Stimulated activated naive B cell treated with anti-CD40 and anti-IgM and Interleukin-4, amounts not matched to agents 10 μg/mL and 1 μg/mL and 100 μg/mL, for 72 hours (primary cell): Measurements from ENCODE around the gene ABCG2.
"Not testable (repeated sequence)": the region's sequence is repeated elsewhere in the genome, so short reads cannot be mapped to it uniquely, and the experiment has no call there.

Experiments used
- ATAC-seq, 2 donors: fragments of 150-1000 bp; cut with Tn5 transposase; replicated peaks; 2 replicates each; pipeline ENCODE4 v1.10.0; 2021; ENCODE audit warnings: moderate library complexity in 1 of 2
- DNase-seq: peaks from one replicate; pipeline ENCODE4 v3.0.0; 2021
- H3K27ac Mint-ChIP-seq: one replicate; pipeline ENCODE4 v1.8.0; 2022; ENCODE audit warnings: mild to moderate bottlenecking, mixed read lengths
- H3K27me3 Mint-ChIP-seq, 2 donors: one replicate each; pipeline ENCODE4 v1.8.0; 2022; ENCODE audit warnings: mixed read lengths in 2 of 2
- H3K36me3 Mint-ChIP-seq, 2 donors: one replicate each; pipeline ENCODE4 v1.8.0; 2022; ENCODE audit warnings: mixed read lengths in 2 of 2, mild to moderate bottlenecking in 1 of 2
- H3K4me1 Mint-ChIP-seq, 2 donors: one replicate each; pipeline ENCODE4 v1.8.0; 2022; ENCODE audit warnings: mixed read lengths in 2 of 2, mild to moderate bottlenecking in 1 of 2
- H3K4me3 Mint-ChIP-seq, 2 donors: one replicate each; pipeline ENCODE4 v1.8.0; 2022; ENCODE audit warnings: mild to moderate bottlenecking in 2 of 2, mixed read lengths in 2 of 2, moderate library complexity in 1 of 2
- H3K9me3 Mint-ChIP-seq, 2 donors: one replicate each; pipeline ENCODE4 v1.8.0; 2022; ENCODE audit warnings: mixed read lengths in 2 of 2, mild to moderate bottlenecking in 1 of 2

ABCG2 gene

DNA sequence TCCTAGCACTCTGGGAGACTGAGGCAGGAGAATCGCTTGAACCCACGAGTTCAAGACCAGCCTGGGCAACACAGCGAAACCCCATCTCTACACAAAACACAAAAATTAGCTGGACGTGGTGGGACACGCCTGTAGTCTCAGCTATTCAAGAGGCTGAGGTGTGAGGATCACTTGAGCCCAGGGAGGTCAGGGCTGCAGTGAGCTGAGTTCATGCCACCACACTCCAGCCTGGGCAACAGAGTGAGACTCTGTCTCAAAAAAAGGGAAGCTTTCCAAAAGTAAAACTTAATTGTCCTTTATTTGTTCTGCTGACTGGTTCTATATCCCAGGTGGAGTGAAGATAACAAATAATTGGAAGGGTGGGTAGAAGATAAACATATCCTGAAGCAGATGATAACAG lies 45.6 kb downstream of the ABCG2 start:
- Mint-ChIP-seq H3K27ac (no peak overlapping the region), H3K36me3 (no peaks in the 10 kb centered on the region), H3K4me3 (no peak overlapping the region), H3K4me1 (peaks cover 5 to 9% of the 10 kb centered on the region in 2 donors), H3K27me3 (no peaks in the 10 kb centered on the region), H3K9me3 (no peaks in the 10 kb centered on the region)
- no peak for ATAC-seq
- no peak for DNase-seq

GRCh38 chr4:88110826-88111225 lies 47.6 kb downstream of the ABCG2 start:
- no peak for DNase-seq
- H3K36me3 Mint-ChIP-seq: no peaks in the 10 kb centered on the region
- peaks cover 7% of the 10 kb centered on the region in 2 donors for H3K4me1 Mint-ChIP-seq
- H3K27ac Mint-ChIP-seq: no peak overlapping the region
- no peaks in the 10 kb centered on the region for H3K27me3 Mint-ChIP-seq
- H3K4me3 Mint-ChIP-seq: no peak overlapping the region
- H3K9me3 Mint-ChIP-seq: no peaks in the 10 kb centered on the region
- no peak for ATAC-seq

DNA sequence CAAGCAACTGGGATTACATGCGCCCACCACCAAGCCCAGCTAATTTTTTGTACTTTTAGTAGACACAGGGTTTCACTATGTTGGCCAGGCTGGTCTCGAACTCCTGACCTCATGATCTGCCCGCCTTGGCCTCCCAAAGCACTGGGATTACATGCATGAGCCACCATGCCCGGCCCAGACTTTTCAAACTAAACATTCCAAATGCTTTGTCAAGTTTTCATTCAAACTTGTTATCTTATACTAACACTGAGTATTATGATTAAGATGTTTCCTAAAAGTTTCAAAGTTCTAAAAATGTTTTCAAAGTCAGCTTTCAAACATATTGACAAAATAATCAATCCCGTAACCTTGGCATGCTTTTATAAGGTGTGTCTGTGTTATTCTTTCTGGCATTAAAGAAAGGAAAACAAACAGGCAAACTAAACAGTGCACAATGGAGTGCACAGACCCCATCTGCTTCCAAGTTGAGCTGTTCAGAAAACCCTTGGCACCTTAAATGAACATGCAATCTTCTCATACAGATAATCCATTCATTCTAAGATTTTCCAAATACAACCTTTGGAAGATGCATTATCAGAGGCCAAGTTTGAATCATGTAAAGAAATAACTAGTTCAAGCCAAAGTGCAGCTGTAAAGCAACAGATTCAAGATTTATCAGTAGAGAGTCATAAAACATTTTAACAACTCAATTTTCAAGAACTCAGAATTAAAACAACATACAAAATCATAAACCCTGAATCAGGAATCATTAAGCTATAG lies 49.1 kb downstream of the ABCG2 start:
- no peaks in the 10 kb centered on the region for H3K27me3 Mint-ChIP-seq
- H3K4me3 Mint-ChIP-seq: no peak overlapping the region
- peaks cover 0 to 2% of the 10 kb centered on the region in 2 donors for H3K4me1 Mint-ChIP-seq
- ATAC-seq (no peak), DNase-seq (no peak)
- no peaks in the 10 kb centered on the region for H3K36me3 Mint-ChIP-seq
- no peaks in the 10 kb centered on the region for H3K9me3 Mint-ChIP-seq
- no peak overlapping the region for H3K27ac Mint-ChIP-seq

DNA sequence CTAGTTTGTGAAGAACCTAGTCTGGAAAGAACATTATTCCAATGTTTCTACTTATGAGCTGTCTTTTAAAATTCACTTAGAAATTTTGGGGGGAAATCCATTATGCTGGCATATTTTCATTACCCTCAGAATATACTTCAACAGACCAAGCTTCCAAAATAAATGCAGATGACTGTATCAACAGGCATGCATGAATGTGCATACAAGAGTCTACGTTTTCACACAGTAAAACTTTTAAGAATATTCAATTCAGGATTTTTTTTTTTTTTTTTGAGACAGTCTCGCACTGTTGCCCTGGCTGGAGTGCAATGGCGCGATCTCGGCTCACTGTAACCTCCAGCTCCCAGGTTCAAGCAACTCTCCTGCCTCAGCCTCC lies 49.7 kb downstream of the ABCG2 start:
- peaks cover 0 to 2% of the 10 kb centered on the region in 2 donors for H3K4me1 Mint-ChIP-seq
- no peaks in the 10 kb centered on the region for H3K9me3 Mint-ChIP-seq
- no peak overlapping the region for H3K4me3 Mint-ChIP-seq
- H3K27me3 Mint-ChIP-seq: no peaks in the 10 kb centered on the region
- DNase-seq (no peak), ATAC-seq (no peak)
- no peaks in the 10 kb centered on the region for H3K36me3 Mint-ChIP-seq
- no peak overlapping the region for H3K27ac Mint-ChIP-seq

DNA sequence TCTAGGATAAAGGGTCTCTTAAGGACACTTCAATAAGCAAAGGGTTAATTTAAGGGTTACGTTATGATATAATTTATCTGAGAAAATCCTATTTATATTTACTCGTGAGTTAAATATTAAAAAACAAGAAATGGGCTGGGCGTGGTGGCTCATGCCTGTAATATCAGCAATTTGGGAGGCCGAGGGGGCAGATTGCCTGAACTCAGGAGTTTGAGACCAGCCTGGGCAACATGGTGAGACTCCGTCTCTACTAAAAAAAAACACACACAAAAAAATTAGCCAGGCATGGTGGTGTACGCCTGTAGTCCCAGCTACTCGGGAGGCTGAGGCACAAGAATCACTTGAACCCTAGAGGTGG lies 50.4 kb downstream of the ABCG2 start:
- not testable (repeated sequence) for H3K4me1 Mint-ChIP-seq, H3K9me3 Mint-ChIP-seq, H3K27me3 Mint-ChIP-seq, H3K36me3 Mint-ChIP-seq, H3K4me3 Mint-ChIP-seq, H3K27ac Mint-ChIP-seq, ATAC-seq, DNase-seq

- Mint-ChIP-seq H3K9me3 (no peaks in the 10 kb centered on the region), H3K4me3 (no peak overlapping the region), H3K27me3 (no peaks in the 10 kb centered on the region), H3K27ac (no peak overlapping the region), H3K36me3 (no peaks in the 10 kb centered on the region), H3K4me1 (peaks cover 0 to 2% of the 10 kb centered on the region in 2 donors)
- no peak for DNase-seq
- no peak for ATAC-seq
Observed at GRCh38 chr4:88107406-88108107, 50.9 kb downstream of the ABCG2 start.

DNA sequence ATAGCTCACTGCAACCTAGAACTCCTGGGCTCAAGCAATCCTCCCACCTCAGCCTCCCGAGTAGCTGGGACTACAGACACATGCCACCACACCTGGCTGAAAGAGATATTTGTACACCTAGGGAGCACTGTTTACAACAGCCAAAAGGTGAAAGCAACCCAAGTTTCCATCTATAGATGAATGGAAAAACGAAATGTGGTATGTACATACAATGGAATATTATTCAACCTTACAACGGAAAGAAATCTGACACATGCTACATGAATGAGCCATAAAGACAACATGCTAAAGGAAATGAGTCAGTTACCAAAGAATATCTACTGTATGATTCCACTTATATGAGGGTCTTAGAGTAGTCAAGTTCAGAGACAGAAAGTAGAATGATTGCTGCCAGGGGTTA lies 52.2 kb downstream of the ABCG2 start:
- Mint-ChIP-seq H3K9me3 (no peaks in the 10 kb centered on the region), H3K27ac (no peak overlapping the region), H3K4me3 (no peak overlapping the region), H3K27me3 (no peaks in the 10 kb centered on the region), H3K36me3 (no peaks in the 10 kb centered on the region), H3K4me1 (peaks cover 2% of the 10 kb centered on the region in 2 donors)
- DNase-seq (no peak), ATAC-seq (no peak)

GRCh38 chr4:88104902-88105610 lies 53.4 kb downstream of the ABCG2 start:
- ATAC-seq (no peak), DNase-seq (no peak)
- H3K36me3 Mint-ChIP-seq: no peaks in the 10 kb centered on the region
- no peaks in the 10 kb centered on the region for H3K27me3 Mint-ChIP-seq
- no peak overlapping the region for H3K27ac Mint-ChIP-seq
- H3K4me1 Mint-ChIP-seq: peaks cover 4 to 6% of the 10 kb centered on the region in 2 donors
- H3K4me3 Mint-ChIP-seq: no peak overlapping the region
- no peaks in the 10 kb centered on the region for H3K9me3 Mint-ChIP-seq

- H3K27ac Mint-ChIP-seq: no peak overlapping the region
- H3K27me3 Mint-ChIP-seq: peaks cover 0 to 4% of the 10 kb centered on the region in 2 donors
- ATAC-seq (no peak), DNase-seq (no peak)
- H3K36me3 Mint-ChIP-seq: no peaks in the 10 kb centered on the region
- peaks cover 6% of the 10 kb centered on the region in 2 donors for H3K4me1 Mint-ChIP-seq
- H3K9me3 Mint-ChIP-seq: no peaks in the 10 kb centered on the region
- H3K4me3 Mint-ChIP-seq: no peak overlapping the region
Observed at GRCh38 chr4:88102026-88102425, 56.4 kb downstream of the ABCG2 start.

DNA sequence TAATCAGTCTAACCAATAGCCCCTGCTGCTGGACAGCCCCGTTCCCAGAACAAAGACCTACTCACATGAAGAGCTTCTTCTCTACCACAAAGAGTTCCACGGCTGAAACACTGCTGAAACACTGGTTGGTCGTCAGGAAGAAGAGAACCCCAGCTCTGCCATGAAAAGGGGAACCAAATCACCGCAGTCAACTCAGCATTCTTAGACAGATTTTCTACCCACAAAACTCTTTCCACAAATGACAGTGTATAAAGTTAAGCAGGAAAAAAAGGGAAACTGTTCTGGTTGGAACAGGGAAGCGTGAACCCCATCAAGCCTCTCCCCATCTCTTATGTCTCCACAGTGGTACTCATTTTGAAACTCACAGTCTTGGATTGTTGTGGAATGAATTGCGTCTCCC lies 57.3 kb downstream of the ABCG2 start:
- Mint-ChIP-seq H3K27ac (no peak overlapping the region), H3K4me1 (peaks cover 4 to 6% of the 10 kb centered on the region in 2 donors), H3K9me3 (no peaks in the 10 kb centered on the region), H3K36me3 (no peaks in the 10 kb centered on the region), H3K4me3 (no peak overlapping the region), H3K27me3 (peaks cover 0 to 4% of the 10 kb centered on the region in 2 donors)
- peak; percentile 66 to 68 for ATAC-seq
- DNase-seq: no peak

DNA sequence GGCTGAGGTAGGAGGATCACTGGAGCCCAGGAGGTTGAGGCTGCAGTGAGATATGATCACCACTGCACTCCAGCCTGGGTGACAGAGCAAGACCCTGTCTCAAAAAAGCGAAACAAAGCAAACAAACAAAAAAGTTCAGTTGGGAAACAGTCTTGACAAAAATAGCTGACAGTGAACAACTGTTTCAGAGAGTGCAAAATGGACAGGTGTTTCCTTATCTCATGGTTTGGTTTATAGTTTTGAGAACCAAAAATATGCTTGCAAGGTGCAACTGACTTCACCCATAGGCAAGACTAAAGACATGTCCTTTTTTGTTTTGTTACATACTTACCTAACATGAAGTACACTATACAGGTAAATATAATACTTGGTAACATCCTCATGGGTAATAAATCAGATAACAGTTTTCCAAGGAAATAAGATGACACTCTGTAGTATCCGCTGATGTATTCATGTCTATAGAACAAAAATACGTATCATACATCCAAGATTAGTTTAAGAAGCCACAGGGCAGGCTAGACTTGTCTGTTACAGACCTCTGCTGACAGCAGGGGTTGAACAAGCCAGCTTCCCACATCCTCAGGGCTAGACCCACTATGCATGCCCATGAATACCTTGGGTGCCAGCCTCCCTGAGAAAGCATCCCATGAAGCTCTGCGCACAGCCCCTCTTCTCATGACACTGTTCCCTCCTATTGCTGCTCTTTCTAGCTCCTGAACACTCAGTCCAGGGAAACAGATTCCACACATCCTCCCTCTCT lies 59.3 kb downstream of the ABCG2 start:
- Mint-ChIP-seq H3K4me3 (no peak overlapping the region), H3K9me3 (no peaks in the 10 kb centered on the region), H3K4me1 (peaks cover 4 to 6% of the 10 kb centered on the region in 2 donors), H3K36me3 (no peaks in the 10 kb centered on the region), H3K27ac (no peak overlapping the region), H3K27me3 (peaks cover 0 to 4% of the 10 kb centered on the region in 2 donors)
- DNase-seq (no peak), ATAC-seq (no peak)

DNA sequence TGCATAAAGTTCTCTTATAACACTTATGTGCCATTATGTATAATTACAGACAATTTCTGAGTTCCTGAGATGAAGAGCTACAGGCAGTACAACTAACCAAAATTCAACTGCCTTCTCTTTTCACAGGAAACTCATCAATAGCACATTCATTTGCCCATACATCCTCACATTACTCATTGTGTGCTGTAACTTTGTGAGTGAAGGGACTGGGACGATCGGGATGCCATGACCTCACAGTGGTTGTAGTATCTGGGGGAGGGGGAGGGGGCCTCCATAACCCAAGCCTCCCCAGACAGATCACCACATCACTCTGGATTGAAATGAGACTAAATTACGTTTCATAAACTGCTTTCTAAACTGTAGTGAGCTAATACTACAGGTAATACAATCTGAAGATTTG lies 60.7 kb downstream of the ABCG2 start:
- no peak overlapping the region for H3K4me3 Mint-ChIP-seq
- ATAC-seq (no peak), DNase-seq (no peak)
- H3K27me3 Mint-ChIP-seq: peaks cover 0 to 4% of the 10 kb centered on the region in 2 donors
- no peaks in the 10 kb centered on the region for H3K9me3 Mint-ChIP-seq
- no peak overlapping the region for H3K27ac Mint-ChIP-seq
- no peaks in the 10 kb centered on the region for H3K36me3 Mint-ChIP-seq
- H3K4me1 Mint-ChIP-seq: peaks cover 4 to 6% of the 10 kb centered on the region in 2 donors

DNA sequence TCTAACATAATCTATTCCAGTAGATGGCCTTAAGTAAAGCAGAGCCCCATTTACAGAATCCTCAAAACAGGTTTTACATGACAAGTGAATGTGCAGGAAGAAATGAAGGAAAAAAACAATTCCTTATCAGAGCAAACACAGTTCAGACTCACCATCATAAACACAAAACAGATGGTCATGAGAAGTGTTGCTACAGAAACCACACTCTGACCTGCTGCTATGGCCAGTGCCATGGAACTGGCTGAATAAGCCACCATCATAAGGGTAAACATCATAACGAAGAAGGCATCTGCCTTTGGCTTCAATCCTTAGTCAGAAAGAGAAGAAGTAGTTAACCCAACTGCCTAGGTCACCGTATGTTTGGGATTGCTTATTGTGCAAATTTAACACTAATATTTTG lies 61.1 kb downstream of the ABCG2 start:
- Mint-ChIP-seq H3K9me3 (no peaks in the 10 kb centered on the region), H3K27ac (no peak overlapping the region), H3K4me1 (peaks cover 4 to 6% of the 10 kb centered on the region in 2 donors), H3K36me3 (no peaks in the 10 kb centered on the region), H3K4me3 (no peak overlapping the region), H3K27me3 (peaks cover 0 to 4% of the 10 kb centered on the region in 2 donors)
- DNase-seq (no peak), ATAC-seq (no peak)

DNA sequence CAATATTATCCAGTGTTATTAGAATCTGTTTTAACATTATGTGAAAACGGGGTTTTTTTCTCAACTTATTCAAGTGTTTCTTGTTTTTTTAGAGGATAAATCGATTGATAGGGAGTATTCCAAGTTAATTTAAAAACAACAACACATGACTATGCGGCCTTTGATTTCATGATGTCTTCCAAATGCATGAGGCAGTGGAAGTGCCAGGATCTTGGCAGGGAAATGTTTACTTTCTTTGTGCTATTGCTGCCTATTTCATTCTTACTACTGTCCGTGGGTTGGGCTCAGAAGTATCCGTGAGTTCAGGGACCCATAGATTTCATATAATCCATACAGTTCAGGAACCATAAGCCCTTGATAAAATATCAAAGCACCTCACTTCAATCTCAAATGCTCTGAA lies 64.6 kb downstream of the ABCG2 start:
- Mint-ChIP-seq H3K4me3 (no peak overlapping the region), H3K4me1 (no peaks in the 10 kb centered on the region), H3K9me3 (no peaks in the 10 kb centered on the region), H3K27me3 (no peaks in the 10 kb centered on the region), H3K27ac (no peak overlapping the region), H3K36me3 (no peaks in the 10 kb centered on the region)
- DNase-seq: no peak
- ATAC-seq: no peak
